Endothelial cell of umbilical vein (primary cell): ENCODE data around the gene MEF2C.

ENCODE experiments used
- EZH2 ChIP-seq: IDR thresholded peaks from 2 replicates; pipeline ENCODE4 v1.6.1; 2012; ENCODE audit warnings: borderline replicate concordance, low read depth, mild to moderate bottlenecking, moderate library complexity, low read length, inconsistent platforms; ENCODE audit not compliant: severe bottlenecking
- FOS ChIP-seq: IDR thresholded peaks from 2 replicates; pipeline ENCODE4 v1.6.1; 2011; ENCODE audit warnings: mild to moderate bottlenecking, low read length, moderate library complexity, borderline replicate concordance; ENCODE audit not compliant: insufficient read depth
- GATA2 ChIP-seq: IDR thresholded peaks from 2 replicates; pipeline ENCODE4 v1.7.0; 2011; ENCODE audit warnings: low read depth, mild to moderate bottlenecking, moderate library complexity, mixed read lengths, low read length; ENCODE audit not compliant: insufficient read length, insufficient read depth
- JUN ChIP-seq: IDR thresholded peaks from 2 replicates; pipeline ENCODE4 v1.6.1; 2011; ENCODE audit warnings: borderline replicate concordance, low read depth; ENCODE audit not compliant: insufficient read length, insufficient read depth
- MYC ChIP-seq: IDR thresholded peaks from one replicate; pipeline ENCODE4 v1.6.1; 2011; ENCODE audit warnings: mild to moderate bottlenecking, low read depth, low read length
- POLR2A ChIP-seq: IDR thresholded peaks from 2 replicates; pipeline ENCODE4 v1.6.1; 2012; ENCODE audit warnings: low read depth, mild to moderate bottlenecking, control low read depth, low read length
- POLR2AphosphoS5 ChIP-seq: IDR thresholded peaks from 2 replicates; pipeline ENCODE4 v1.6.1; 2012; ENCODE audit warnings: low read depth, mild to moderate bottlenecking, control low read depth, low read length, moderate library complexity; ENCODE audit not compliant: insufficient read depth
- TF ChIP-seq, protein P1 (sequence below): IDR thresholded peaks from 2 replicates; pipeline ENCODE4 v1.6.1; 2011; ENCODE audit not compliant: insufficient read depth, insufficient read length
- TF ChIP-seq, protein P2 (sequence below), 2 donors: IDR thresholded peaks; 1 replicate in 1 of 2; 2 replicates in 1 of 2; pipeline ENCODE4 v1.5.1; 2011; ENCODE audit warnings: low read length in 2 of 2, mild to moderate bottlenecking in 2 of 2, moderate library complexity in 2 of 2, control low read depth in 1 of 2, inconsistent platforms in 1 of 2, low read depth in 1 of 2; ENCODE audit not compliant: insufficient read depth in 1 of 2; ENCODE audit errors: extremely low read depth in 1 of 2

DNA sequence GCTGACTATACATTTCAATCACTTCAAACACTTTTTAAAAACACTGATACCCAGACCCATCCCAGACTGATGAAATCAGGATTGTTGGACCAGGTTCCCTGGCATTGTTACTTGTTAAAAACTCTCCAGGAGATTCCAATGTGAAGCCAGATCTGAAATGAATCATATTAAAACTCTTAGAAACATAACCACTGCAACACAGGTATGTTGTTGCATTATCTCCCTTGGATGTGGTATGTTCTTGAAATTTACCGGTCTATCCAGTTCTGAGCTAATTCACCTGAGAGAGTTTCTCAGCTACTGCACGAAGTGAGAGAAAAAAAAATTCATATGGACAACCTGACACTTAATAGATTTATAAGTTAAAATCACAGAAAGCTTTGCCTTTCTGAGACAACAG lies 21.8 kb downstream of the MEF2C start:
- TF ChIP-seq, protein P1, sequence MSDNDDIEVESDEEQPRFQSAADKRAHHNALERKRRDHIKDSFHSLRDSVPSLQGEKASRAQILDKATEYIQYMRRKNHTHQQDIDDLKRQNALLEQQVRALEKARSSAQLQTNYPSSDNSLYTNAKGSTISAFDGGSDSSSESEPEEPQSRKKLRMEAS = no peak
- TF ChIP-seq FOS (no peak), POLR2A (no peak), JUN (no peak), POLR2AphosphoS5 (no peak), EZH2 (no peak), MYC (no peak), GATA2 (no peak)
- TF ChIP-seq, protein P2, sequence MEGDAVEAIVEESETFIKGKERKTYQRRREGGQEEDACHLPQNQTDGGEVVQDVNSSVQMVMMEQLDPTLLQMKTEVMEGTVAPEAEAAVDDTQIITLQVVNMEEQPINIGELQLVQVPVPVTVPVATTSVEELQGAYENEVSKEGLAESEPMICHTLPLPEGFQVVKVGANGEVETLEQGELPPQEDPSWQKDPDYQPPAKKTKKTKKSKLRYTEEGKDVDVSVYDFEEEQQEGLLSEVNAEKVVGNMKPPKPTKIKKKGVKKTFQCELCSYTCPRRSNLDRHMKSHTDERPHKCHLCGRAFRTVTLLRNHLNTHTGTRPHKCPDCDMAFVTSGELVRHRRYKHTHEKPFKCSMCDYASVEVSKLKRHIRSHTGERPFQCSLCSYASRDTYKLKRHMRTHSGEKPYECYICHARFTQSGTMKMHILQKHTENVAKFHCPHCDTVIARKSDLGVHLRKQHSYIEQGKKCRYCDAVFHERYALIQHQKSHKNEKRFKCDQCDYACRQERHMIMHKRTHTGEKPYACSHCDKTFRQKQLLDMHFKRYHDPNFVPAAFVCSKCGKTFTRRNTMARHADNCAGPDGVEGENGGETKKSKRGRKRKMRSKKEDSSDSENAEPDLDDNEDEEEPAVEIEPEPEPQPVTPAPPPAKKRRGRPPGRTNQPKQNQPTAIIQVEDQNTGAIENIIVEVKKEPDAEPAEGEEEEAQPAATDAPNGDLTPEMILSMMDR (IDR thresholded peaks at IDR 0.05; ENCODE audit: extremely low read depth in 1 of 2, insufficient read depth in 1 of 2, low read depth in 1 of 2, low read length in 2 of 2) = no peak
